ENCODE measurements around the gene ABI1. TPM values are rescaled to one million over a fixed set of nuclear protein-coding genes. Genes with fewer than 3 reads are reported as not detected.
"Not testable (repeated sequence)": the region's sequence is repeated elsewhere in the genome, so short reads cannot be mapped to it uniquely, and the experiment has no call there.

The ABI1 gene
- total and polyA plus RNA-seq, 4 donors: 25.1 to 70.2 (median 45.3) TPM

DNA sequence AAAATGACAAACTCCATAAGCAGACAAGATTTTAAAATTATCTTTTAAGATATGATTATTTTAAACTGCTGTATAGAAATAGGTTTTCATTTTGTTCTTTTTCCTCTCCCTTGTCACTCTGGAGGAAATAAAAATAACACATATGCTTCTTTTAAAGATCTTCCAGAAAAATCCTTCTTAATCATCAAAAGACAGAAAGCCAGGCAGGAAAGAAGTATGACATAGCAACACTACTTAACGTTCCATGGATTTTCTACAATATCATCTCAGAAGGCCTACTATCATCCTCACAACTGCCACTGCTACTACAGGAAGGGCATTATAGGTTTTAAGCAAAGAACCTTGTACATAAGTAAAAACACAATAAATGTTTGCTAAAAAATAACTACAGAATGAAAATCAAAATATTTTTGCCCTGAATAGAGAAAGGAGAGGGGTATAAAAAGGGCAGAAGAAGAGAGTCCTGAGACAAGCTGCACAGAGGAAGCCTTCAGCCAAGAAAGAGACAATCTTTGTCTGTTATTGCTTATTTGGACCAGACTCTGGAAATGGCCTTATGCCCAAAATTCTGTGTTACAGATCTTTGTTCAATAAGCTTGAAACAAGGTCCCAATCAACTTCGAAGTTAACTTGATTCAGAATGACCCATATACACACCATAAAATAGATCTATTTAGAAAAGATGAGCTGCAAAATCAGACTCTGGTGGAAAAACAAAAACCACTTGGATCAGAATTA is 67.8 kb downstream of the ABI1 start:
- Histone ChIP-seq H3K9me3 (ENCODE audit: control insufficient read depth in 4 of 4, insufficient read depth in 3 of 4, low read length in 3 of 4) (peaks cover 0 to 4% (median under 1%) of the 10 kb centered on the region in 4 donors), H3K27ac (ENCODE audit: low read depth in 1 of 2, low read length in 1 of 2) (no peak overlapping the region), H3K9ac (ENCODE audit: insufficient read depth in 1 of 2, low read length in 2 of 2) (no peak overlapping the region), H3K4me1 (ENCODE audit: control insufficient read depth in 5 of 5, insufficient read depth in 5 of 5, low read length in 5 of 5) (peaks cover 0 to 9% (median 0%) of the 10 kb centered on the region in 5 donors), H3K4me3 (no peak overlapping the region), H3K27me3 (ENCODE audit: control insufficient read depth in 3 of 3, insufficient read depth in 3 of 3, low read length in 2 of 3) (no peaks in the 10 kb centered on the region), H3K36me3 (ENCODE audit: control insufficient read depth in 4 of 4, insufficient read depth in 4 of 4, low read length in 4 of 4) (peaks cover 0 to 3% (median 0%) of the 10 kb centered on the region in 4 donors)
- DNase-seq (no peak), ATAC-seq (ENCODE audit: insufficient read depth, low FRiP score) (no peak)
- WGBS, 2 donors: 56 to 64% methylated on average over 2 of the region's 2 CpGs
- TF ChIP-seq, protein P1, sequence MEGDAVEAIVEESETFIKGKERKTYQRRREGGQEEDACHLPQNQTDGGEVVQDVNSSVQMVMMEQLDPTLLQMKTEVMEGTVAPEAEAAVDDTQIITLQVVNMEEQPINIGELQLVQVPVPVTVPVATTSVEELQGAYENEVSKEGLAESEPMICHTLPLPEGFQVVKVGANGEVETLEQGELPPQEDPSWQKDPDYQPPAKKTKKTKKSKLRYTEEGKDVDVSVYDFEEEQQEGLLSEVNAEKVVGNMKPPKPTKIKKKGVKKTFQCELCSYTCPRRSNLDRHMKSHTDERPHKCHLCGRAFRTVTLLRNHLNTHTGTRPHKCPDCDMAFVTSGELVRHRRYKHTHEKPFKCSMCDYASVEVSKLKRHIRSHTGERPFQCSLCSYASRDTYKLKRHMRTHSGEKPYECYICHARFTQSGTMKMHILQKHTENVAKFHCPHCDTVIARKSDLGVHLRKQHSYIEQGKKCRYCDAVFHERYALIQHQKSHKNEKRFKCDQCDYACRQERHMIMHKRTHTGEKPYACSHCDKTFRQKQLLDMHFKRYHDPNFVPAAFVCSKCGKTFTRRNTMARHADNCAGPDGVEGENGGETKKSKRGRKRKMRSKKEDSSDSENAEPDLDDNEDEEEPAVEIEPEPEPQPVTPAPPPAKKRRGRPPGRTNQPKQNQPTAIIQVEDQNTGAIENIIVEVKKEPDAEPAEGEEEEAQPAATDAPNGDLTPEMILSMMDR (IDR thresholded peaks at IDR 0.05; ENCODE audit: control extremely low read depth, extremely low read depth): no peak

DNA sequence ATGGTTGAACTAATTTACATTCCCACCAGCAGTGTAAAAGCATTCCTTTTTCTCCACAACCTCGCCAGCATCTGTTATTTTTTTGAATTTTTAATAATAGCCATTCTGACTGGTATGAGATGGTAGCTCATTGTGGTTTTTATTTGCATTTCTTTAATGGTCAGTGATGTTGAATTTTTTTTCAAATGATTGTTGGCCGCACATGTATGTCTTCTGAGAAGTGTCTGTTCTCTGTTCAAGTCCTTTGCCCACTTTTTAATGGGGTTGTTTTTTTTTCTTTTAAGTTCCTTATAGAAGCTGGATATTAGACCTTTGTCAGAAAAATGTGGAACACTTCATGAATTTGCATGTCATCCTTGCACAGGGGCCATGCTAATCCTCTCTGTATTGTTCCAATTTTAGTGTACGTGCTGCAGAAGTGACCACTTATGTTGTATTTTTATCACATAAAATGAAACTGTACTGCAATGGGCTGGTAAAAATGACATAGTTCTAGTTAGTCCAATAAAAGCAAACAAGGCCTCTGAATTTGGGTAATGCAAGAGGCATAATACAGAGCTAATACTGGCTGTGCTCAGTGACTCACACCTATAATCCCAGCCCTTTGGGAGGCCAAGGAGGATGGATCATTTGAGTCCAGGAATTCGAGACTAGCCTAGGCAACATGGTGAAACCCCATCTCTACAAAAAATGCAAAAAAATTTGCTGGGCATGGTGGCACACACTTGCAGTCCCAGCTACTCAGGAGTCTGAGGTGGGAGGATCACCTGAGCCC is 70.3 kb downstream of the ABI1 start:
- H3K27me3 ChIP-seq (ENCODE audit: control insufficient read depth in 3 of 3, insufficient read depth in 3 of 3, low read length in 2 of 3): no peaks in the 10 kb centered on the region
- H3K36me3 ChIP-seq (ENCODE audit: control insufficient read depth in 4 of 4, insufficient read depth in 4 of 4, low read length in 4 of 4): no peaks in the 10 kb centered on the region
- no peak for ATAC-seq (ENCODE audit: insufficient read depth, low FRiP score)
- peaks cover 0 to 11% (median 0%) of the 10 kb centered on the region in 5 donors for H3K4me1 ChIP-seq (ENCODE audit: control insufficient read depth in 5 of 5, insufficient read depth in 5 of 5, low read length in 5 of 5)
- 95 to 96% methylated on average over 4 of the region's 4 CpGs for WGBS, 2 donors
- no peak overlapping the region for H3K27ac ChIP-seq (ENCODE audit: low read depth in 1 of 2, low read length in 1 of 2)
- no peak overlapping the region for H3K4me3 ChIP-seq
- DNase-seq: no peak
- no peak overlapping the region for H3K9ac ChIP-seq (ENCODE audit: insufficient read depth in 1 of 2, low read length in 2 of 2)
- TF ChIP-seq, protein P1 (IDR thresholded peaks at IDR 0.05; ENCODE audit: control extremely low read depth, extremely low read depth): no peak
- H3K9me3 ChIP-seq (ENCODE audit: control insufficient read depth in 4 of 4, insufficient read depth in 3 of 4, low read length in 3 of 4): no peaks in the 10 kb centered on the region

DNA sequence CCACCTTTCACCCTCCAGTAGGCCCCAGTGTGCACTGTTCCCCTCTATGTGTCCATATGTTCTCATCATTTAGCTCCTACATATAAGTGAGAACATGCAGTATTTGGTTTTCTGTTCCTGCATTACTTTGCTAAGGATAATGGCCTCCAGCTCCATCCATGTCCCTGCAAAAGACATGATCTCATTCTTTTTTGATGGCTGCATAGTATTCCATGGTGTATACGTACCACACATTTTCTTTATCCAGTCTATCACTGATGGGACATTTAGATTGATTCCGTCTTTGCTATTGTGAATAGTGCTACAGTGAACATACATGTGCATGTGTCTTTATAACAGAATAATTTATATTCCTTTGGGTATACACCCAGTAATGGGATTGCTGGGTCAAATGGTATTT is 71.0 kb downstream of the ABI1 start:
- peaks cover 0 to 13% (median 0%) of the 10 kb centered on the region in 5 donors for H3K4me1 ChIP-seq (ENCODE audit: control insufficient read depth in 5 of 5, insufficient read depth in 5 of 5, low read length in 5 of 5)
- not testable (repeated sequence) for H3K36me3 ChIP-seq (ENCODE audit: control insufficient read depth in 4 of 4, insufficient read depth in 4 of 4, low read length in 4 of 4); H3K27me3 ChIP-seq (ENCODE audit: control insufficient read depth in 3 of 3, insufficient read depth in 3 of 3, low read length in 2 of 3); H3K27ac ChIP-seq (ENCODE audit: low read depth in 1 of 2, low read length in 1 of 2); DNase-seq; ATAC-seq (ENCODE audit: insufficient read depth, low FRiP score); H3K9me3 ChIP-seq (ENCODE audit: control insufficient read depth in 4 of 4, insufficient read depth in 3 of 4, low read length in 3 of 4); H3K4me3 ChIP-seq; H3K9ac ChIP-seq (ENCODE audit: insufficient read depth in 1 of 2, low read length in 2 of 2)
- 98% methylated on average over 2 of the region's 2 CpGs for WGBS, 2 donors

DNA sequence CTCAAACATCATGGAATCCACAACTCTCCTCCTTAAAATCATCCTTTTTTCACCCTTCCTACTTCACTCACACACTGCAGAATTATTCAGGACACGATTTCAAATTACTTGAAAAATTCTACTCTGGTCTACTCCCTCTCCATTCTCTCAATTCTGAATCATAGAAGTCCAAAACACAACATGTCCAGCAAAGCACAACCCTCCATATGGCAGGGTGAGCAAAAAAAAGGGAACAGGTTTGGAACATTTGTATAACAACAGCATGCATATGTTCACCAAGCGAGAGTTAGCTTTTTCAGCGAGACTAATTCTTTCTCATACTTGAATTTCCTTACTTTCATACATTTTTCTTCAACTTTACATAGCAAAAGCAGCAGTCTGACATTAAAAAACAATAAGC is 73.4 kb downstream of the ABI1 start:
- Histone ChIP-seq H3K4me3 (no peak overlapping the region), H3K9me3 (ENCODE audit: control insufficient read depth in 4 of 4, insufficient read depth in 3 of 4, low read length in 3 of 4) (no peaks in the 10 kb centered on the region), H3K27ac (ENCODE audit: low read depth in 1 of 2, low read length in 1 of 2) (no peak overlapping the region), H3K4me1 (ENCODE audit: control insufficient read depth in 5 of 5, insufficient read depth in 5 of 5, low read length in 5 of 5) (peaks cover 0 to 18% (median 0%) of the 10 kb centered on the region in 5 donors), H3K36me3 (ENCODE audit: control insufficient read depth in 4 of 4, insufficient read depth in 4 of 4, low read length in 4 of 4) (no peaks in the 10 kb centered on the region), H3K27me3 (ENCODE audit: control insufficient read depth in 3 of 3, insufficient read depth in 3 of 3, low read length in 2 of 3) (no peaks in the 10 kb centered on the region), H3K9ac (ENCODE audit: insufficient read depth in 1 of 2, low read length in 2 of 2) (no peak overlapping the region)
- no peak for ATAC-seq (ENCODE audit: insufficient read depth, low FRiP score)
- WGBS, 2 donors: 95 to 96% methylated on average over 3 of the region's 3 CpGs
- no peak for DNase-seq
- TF ChIP-seq, protein P1 (IDR thresholded peaks at IDR 0.05; ENCODE audit: control extremely low read depth, extremely low read depth): no peak

Measured in lung (tissue), 12 donors.